ENCODE results near the gene SLC5A6. TPM values are rescaled to one million over a fixed set of nuclear protein-coding genes. Genes with fewer than 3 reads are reported as not detected.

The SLC5A6 gene
- total RNA-seq, 1 experiment from 2014 or later = 122 TPM

DNA sequence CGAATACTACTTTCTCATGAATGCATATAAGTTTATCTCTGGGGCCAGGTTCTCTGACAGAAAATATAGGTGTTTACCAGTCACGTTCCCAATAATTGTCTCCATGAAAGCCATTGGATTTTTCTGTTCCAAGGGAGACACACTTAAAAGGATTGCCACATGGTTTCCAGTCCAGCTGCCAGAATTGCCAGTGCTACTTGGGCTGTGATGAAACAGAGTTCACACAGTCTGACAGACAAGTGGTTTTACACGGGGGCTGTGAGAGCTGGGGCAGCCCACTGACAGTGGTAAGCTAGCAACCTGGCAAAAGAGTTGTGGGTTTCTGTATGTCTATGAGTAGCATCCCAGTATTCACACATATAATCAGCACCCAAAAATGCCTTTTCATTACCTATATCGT, 28.0 kb downstream of the SLC5A6 start:
- H3K27ac ChIP-seq (ENCODE audit: insufficient read length, low read depth, low read length) = no peak overlapping the region
- no peak overlapping the region for H2BK12ac ChIP-seq (ENCODE audit: insufficient read length, low read depth, low read length)
- H3T11ph ChIP-seq (ENCODE audit: low read length) = no peak overlapping the region
- no peak overlapping the region for H3K4me2 ChIP-seq (ENCODE audit: insufficient read depth, insufficient read length, low read length)
- H3K27ac Mint-ChIP-seq = no peak overlapping the region
- WGBS (ENCODE audit: extremely low coverage, insufficient read length, low lambda C conversion rate) = no CpG with 5 or more reads among the region's 4 CpGs
- H3K36me3 Mint-ChIP-seq (ENCODE audit: insufficient read depth in 1 of 3, low read depth in 3 of 3) = no peaks in the 10 kb centered on the region
- H3K4ac ChIP-seq (ENCODE audit: low read depth, low read length) = no peak overlapping the region
- no peak overlapping the region for H3K56ac ChIP-seq (ENCODE audit: insufficient read length, low read depth, low read length)
- H4K8ac ChIP-seq (replicated peaks; ENCODE audit: insufficient read length, low read depth, low read length) = no peak overlapping the region
- H3K4me3 Mint-ChIP-seq = no peak overlapping the region
- H4K91ac ChIP-seq (ENCODE audit: insufficient read length, low read depth, low read length) = no peak overlapping the region
- no peak overlapping the region for H2BK15ac ChIP-seq (ENCODE audit: low read depth, low read length)
- no peak overlapping the region for H4K5ac ChIP-seq (ENCODE audit: insufficient read length, low read depth, low read length)
- H3K23me2 ChIP-seq (ENCODE audit: insufficient read length, low read depth, low read length, poor library complexity, severe bottlenecking) = no peaks in the 10 kb centered on the region
- H3K79me2 ChIP-seq (ENCODE audit: insufficient read depth, low read length) = no peaks in the 10 kb centered on the region
- no peaks in the 10 kb centered on the region for H3K9me3 ChIP-seq (ENCODE audit: control insufficient read depth, low read depth, low read length)
- no peaks in the 10 kb centered on the region for H3K27me3 ChIP-seq (ENCODE audit: insufficient read depth, low read length)
- H2BK20ac ChIP-seq (ENCODE audit: low read depth, low read length, poor library complexity, severe bottlenecking) = no peak overlapping the region
- TF ChIP-seq, protein P1, sequence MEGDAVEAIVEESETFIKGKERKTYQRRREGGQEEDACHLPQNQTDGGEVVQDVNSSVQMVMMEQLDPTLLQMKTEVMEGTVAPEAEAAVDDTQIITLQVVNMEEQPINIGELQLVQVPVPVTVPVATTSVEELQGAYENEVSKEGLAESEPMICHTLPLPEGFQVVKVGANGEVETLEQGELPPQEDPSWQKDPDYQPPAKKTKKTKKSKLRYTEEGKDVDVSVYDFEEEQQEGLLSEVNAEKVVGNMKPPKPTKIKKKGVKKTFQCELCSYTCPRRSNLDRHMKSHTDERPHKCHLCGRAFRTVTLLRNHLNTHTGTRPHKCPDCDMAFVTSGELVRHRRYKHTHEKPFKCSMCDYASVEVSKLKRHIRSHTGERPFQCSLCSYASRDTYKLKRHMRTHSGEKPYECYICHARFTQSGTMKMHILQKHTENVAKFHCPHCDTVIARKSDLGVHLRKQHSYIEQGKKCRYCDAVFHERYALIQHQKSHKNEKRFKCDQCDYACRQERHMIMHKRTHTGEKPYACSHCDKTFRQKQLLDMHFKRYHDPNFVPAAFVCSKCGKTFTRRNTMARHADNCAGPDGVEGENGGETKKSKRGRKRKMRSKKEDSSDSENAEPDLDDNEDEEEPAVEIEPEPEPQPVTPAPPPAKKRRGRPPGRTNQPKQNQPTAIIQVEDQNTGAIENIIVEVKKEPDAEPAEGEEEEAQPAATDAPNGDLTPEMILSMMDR (conservative IDR thresholded peaks at IDR 0.05) = no peak
- H2BK5ac ChIP-seq (ENCODE audit: insufficient read length, low read length) = no peak overlapping the region
- no peaks in the 10 kb centered on the region for H3K79me1 ChIP-seq (ENCODE audit: insufficient read depth, low read depth, low read length, poor library complexity, severe bottlenecking)
- H2BK120ac ChIP-seq (ENCODE audit: low read depth, low read length, poor library complexity, severe bottlenecking) = no peak overlapping the region
- H2AK5ac ChIP-seq (ENCODE audit: insufficient read length, low read length) = no peak overlapping the region
- peaks cover 11% of the 10 kb centered on the region for H3K27me3 Mint-ChIP-seq (ENCODE audit: low read depth)
- no peaks in the 10 kb centered on the region for H4K20me1 ChIP-seq (ENCODE audit: control insufficient read depth, insufficient read depth, insufficient read length)
- H3K14ac ChIP-seq (ENCODE audit: insufficient read depth, low read length) = no peak overlapping the region
- H3K9me3 Mint-ChIP-seq = no peaks in the 10 kb centered on the region
- no peak overlapping the region for H3K23ac ChIP-seq (ENCODE audit: insufficient read length, low read depth, low read length)
- no peak overlapping the region for H3K18ac ChIP-seq (ENCODE audit: insufficient read length, low read depth, low read length)
- H2AFZ ChIP-seq (ENCODE audit: low read length) = no peak overlapping the region
- no peak for DNase-seq
- no peaks in the 10 kb centered on the region for H3K4me1 Mint-ChIP-seq
- no peak overlapping the region for H3K9ac ChIP-seq (ENCODE audit: extremely low read depth, insufficient read length, low read length)
- no peaks in the 10 kb centered on the region for H3K4me1 ChIP-seq (ENCODE audit: insufficient read depth, low read length)
